ENCODE results near the gene GREB1.

The GREB1 gene

DNA sequence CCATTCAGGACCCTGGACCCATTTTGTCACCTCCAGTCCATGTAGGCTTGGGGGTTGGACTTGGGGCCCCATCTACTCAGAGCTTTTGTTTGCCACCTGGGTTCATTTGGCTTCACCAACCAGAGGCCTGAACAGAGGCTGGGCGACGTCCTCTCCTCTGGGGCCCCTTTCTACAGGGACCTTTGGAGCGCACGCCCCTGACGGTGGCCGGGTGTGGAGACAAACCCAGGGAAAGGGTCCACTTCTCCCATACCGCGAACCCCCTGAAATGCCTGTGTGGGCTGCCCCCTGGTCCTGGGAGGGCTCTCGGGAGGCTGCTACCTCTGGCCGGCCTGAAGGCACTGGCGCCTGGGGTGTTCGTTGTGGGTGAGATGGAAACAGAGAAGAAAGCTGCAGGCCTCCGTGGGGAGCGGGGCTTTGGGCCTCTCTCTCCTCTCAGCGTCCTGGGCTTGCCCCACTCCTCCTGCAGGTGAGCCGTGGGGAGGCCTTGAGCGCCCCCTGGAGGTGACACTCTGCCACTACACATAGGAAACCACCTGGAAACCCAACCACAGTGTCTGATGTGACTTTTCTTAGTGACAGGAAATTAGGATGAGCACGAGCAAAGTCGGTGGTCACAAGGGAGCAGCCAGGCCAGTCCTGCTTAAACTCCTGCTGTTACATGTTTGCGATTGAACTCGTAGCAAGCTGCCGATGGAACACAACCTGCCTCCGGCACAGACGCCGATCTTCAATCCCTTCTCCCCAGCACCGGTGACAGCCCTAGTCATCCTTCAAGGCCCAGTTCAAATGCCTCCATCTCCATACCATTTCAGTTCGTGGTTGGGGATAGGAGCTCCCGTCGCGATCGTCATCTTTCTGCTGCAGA, 148.1 kb downstream of the GREB1 start:
- no peak overlapping the region for H3K4me3 ChIP-seq (ENCODE audit: low read length)
- TF ChIP-seq, protein P1, sequence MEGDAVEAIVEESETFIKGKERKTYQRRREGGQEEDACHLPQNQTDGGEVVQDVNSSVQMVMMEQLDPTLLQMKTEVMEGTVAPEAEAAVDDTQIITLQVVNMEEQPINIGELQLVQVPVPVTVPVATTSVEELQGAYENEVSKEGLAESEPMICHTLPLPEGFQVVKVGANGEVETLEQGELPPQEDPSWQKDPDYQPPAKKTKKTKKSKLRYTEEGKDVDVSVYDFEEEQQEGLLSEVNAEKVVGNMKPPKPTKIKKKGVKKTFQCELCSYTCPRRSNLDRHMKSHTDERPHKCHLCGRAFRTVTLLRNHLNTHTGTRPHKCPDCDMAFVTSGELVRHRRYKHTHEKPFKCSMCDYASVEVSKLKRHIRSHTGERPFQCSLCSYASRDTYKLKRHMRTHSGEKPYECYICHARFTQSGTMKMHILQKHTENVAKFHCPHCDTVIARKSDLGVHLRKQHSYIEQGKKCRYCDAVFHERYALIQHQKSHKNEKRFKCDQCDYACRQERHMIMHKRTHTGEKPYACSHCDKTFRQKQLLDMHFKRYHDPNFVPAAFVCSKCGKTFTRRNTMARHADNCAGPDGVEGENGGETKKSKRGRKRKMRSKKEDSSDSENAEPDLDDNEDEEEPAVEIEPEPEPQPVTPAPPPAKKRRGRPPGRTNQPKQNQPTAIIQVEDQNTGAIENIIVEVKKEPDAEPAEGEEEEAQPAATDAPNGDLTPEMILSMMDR (conservative IDR thresholded peaks at IDR 0.05; ENCODE audit: low read length) = peak; percentile 56
- DNase-seq (ENCODE audit: low read depth) = no peak

DNA sequence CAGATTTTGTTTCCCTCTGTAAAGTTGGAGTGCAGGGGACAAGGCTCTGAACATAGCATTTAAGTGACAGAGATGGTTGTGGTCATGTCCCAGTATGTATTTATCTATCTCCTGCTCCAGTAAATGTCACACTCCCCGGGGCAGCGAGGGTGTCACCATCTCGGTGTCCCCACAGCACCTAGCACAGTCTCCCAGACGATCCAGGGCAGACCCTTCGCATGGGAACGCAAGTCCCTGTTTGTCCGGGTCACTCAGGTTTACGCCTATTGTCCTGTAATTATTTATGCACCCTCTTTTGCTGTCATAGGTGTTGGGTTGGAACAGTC, 148.7 kb downstream of the GREB1 start:
- TF ChIP-seq, protein P1 (conservative IDR thresholded peaks at IDR 0.05; ENCODE audit: low read length) = no peak
- no peak overlapping the region for H3K4me3 ChIP-seq (ENCODE audit: low read length)
- no peak for DNase-seq (ENCODE audit: low read depth)

DNA sequence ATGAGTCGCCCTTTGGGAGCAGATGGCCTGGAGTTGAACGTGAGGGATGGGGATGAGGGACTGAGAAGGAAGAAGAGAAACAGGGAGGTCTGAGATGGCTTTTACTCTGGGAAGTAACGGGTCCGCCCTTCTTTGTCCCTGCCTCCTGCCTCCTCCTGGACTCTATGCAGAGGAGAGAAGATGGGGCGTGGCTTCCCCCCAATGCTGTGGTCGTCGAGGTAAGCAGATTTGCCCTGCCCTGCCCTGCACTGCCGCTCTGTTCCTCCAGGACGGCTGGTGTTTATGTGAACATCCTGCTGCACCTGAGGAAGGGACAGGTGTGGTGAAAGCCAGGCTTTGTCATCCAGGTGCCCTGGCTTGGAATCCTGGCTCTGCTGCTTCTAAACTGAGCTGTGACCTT, 149.6 kb downstream of the GREB1 start:
- DNase-seq (ENCODE audit: low read depth) = no peak
- TF ChIP-seq, protein P1 (conservative IDR thresholded peaks at IDR 0.05; ENCODE audit: low read length) = no peak
- no peak overlapping the region for H3K4me3 ChIP-seq (ENCODE audit: low read length)

DNA sequence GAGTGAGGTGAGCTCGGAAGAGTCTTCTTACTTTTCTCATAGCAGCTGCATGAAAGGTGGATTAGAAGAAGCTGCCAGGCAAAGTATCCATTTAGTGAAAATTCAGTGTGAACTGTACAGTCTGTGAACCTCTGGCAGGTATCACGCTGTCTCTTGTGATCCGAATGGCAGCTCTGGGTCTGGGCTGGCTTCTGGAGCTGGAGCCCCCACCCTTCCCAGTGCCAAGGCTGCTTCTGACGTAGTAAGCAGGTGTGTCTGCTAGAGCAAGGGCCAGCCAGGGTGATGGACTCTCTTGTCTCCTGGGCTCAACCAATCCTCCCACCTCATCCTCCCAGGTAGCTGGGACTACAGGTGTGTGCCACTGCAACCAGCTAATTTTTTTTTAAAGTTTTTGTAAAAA, 150.1 kb downstream of the GREB1 start:
- no peak overlapping the region for H3K4me3 ChIP-seq (ENCODE audit: low read length)
- TF ChIP-seq, protein P1 (conservative IDR thresholded peaks at IDR 0.05; ENCODE audit: low read length) = no peak
- DNase-seq (ENCODE audit: low read depth) = no peak

DNA sequence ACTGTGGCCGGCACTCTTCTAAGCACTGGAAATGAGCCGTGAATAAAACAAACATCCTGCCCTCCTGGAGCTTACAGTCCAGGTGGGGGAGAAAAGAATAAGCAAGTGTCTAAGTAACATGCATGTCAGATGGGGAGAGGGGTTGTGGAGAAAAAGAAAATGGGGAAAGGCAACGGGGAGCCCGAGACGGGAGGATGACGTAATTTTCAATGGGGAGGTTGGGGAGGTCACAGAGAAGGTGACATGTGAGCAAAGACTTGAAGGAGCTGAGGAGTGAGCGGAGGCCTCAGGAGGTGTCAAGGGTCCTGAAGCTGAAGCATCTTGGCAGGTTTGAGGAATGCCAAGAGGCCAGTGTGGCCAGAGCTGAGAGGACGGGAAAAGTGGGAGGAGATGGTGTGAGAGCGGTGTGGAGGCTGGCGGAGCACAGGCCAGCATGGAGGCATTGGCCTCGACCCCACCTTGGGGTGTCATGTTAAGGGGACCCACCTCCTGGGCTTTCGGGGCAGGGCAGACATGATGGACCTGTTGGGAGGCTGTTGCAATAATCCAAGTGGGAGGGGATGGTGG, 151.1 kb downstream of the GREB1 start:
- no peak for DNase-seq (ENCODE audit: low read depth)
- TF ChIP-seq, protein P1 (conservative IDR thresholded peaks at IDR 0.05; ENCODE audit: low read length) = no peak
- no peak overlapping the region for H3K4me3 ChIP-seq (ENCODE audit: low read length)

DNA sequence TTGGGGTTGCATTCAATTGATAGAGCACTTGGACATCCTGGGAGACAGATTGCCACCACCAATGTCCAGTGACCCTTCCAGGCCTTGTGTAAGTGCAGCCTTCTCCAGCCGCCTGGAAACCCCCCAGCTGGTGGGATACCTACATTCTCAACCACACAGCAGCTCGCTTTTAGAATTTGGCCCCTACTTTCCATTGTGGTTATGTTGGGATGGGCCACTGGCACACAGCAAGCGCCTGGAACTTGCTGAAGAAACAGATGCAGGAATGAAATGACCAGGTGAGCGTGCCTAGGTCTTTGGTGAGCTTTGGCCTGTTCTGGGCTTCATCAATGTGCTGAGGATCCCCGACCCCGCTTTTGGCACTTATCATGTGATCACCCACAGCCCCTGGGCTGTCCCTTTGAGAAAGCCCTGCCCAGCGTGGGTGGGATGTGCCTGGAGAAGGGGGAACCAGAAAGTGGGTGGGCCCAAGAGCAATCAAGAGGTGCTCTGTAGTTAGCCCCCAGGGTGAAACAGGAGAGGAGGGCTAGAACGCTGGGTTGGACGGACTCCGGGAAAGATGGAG, 152.1 kb downstream of the GREB1 start:
- TF ChIP-seq, protein P1 (conservative IDR thresholded peaks at IDR 0.05; ENCODE audit: low read length) = no peak
- no peak overlapping the region for H3K4me3 ChIP-seq (ENCODE audit: low read length)
- DNase-seq (ENCODE audit: low read depth) = no peak

DNA sequence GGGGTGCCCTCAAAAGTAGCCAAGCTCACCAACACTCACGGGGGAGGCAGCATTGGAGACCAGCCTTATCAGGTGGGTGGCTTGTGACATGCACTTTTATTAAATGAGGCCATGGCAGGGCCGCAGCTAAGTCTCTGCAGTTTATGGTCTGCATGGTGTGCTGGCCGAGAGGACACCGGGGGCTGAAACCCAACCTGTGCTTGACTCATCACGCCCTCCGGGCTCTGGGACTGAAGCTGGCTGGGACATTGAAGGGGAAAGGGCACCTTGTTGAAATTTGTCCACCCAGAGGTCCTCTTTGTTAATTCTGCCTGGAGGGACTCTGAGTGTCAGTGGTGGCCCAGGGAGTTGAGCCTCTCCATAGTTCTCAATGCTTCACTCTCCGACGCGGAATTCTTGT, 153.9 kb downstream of the GREB1 start:
- TF ChIP-seq, protein P1 (conservative IDR thresholded peaks at IDR 0.05; ENCODE audit: low read length) = no peak
- no peak overlapping the region; the same call in 1 of the 2 replicates for H3K4me3 ChIP-seq (ENCODE audit: low read length)
- no peak for DNase-seq (ENCODE audit: low read depth)

All from AG10803 (cell line).